GM18517 (cell line): ENCODE data around the gene SWT1.
A peak's percentile ranks its signal among the peaks of the same experiment; 100 is the strongest.
"Not testable (repeated sequence)": the region's sequence is repeated elsewhere in the genome, so short reads cannot be mapped to it uniquely, and the experiment has no call there.

Experiments used
- ATAC-seq: cut with Tn5 transposase; IDR thresholded peaks from one replicate; pipeline ENCODE4 v1.9.1; 2021; ENCODE audit warnings: mild to moderate bottlenecking, moderate library complexity; ENCODE audit not compliant: unreplicated experiment

SWT1 gene

DNA sequence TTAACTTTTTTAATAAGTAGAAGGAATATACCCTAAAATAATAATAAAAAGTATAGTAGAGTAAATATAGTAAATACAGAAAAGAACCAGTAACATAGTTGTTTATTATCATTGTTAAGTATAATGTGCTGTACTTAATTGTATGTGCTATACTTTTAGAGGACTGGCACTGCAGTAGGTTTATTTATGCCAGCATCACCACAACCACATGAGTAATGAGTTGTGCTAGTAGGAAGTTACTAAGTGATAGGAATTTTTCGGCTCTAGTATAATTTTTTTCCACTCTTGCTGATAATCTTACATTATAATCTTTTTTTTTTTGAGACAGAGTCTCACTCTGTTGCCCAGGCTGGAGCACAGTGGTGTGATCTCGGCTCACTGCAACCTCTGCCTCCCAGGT, 88.5 kb downstream of the SWT1 start:
- no peak for ATAC-seq

DNA sequence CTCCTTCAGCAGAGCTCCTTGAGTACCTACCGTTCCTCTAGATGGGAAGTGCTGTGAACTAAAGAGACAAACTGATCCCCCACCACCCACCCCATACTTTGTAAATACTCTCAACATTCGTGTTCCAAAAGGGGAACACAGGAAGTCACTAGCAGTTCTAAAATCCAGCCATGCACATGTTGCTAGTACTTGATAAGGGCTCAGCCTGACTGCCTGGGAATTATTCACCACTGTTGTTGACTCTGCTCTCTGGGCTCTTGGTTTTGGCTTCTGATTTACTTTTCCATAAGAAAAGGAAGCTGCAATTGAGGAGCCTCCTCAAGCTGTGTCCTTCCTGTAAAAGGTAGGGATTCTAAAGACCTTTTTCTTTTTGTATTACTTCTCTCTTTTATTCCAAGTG, 92.6 kb downstream of the SWT1 start:
- ATAC-seq, result no peak

DNA sequence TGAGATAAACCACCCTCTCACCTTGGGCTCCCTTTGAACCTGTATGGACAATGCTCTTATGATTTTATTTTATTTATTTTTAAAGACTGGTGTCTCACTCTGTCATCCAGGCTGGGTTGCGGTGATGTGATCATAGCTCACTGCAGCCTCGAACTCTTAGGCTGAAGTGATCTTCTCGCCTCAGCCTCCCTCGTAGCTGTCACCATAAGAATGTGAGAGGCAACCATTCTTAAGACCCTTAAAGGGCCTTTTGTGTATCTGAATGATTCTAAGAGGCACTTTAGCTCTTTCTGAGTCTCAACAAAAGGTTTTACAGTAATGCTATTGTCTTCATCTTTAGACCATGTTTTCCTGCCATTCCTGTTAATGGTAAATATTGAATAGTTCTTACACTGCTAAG, 93.1 kb downstream of the SWT1 start:
- no peak for ATAC-seq

DNA sequence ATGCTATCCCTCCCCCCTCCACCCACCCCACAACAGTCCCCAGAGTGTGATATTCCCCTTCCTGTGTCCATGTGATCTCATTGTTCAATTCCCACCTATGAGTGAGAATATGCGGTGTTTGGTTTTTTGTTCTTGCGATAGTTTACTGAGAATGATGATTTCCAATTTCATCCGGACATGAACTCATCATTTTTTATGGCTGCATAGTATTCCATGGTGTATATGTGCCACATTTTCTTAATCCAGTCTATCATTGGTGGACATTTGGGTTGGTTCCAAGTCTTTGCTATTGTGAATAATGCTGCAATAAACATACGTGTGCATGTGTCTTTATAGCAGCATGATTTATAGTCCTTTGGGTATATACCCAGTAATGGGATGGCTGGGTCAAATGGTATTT, 95.0 kb downstream of the SWT1 start:
- not testable (repeated sequence) for ATAC-seq

DNA sequence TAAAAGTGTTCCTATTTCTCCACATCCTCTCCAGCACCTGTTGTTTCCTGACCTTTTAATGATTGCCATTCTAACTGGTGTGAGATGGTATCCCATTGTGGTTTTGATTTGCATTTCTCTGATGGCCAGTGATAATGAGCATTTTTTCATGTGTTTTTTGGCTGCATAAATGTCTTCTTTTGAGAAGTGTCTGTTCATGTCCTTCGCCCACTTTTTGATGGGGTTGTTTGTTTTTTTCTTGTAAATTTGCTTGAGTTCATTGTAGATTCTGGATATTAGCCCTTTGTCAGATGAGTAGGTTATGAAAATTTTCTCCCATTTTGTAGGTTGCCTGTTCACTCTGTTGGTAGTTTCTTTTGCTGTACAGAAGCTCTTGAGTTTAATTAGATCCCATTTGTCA, 95.4 kb downstream of the SWT1 start:
- ATAC-seq, result not testable (repeated sequence)

DNA sequence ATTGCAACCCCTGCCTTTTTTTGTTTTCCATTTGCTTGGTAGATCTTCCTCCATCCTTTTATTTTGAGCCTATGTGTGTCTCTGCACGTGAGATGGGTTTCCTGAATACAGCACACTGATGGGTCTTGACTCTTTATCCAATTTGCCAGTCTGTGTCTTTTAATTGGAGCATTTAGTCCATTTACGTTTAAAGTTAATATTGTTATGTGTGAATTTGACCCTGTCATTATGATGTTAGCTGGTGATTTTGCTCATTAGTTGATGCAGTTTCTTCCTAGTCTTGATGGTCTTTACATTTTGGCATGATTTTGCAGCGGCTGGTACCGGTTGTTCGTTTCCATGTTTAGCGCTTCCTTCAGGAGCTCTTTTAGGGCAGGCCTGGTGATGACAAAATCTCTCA, 98.6 kb downstream of the SWT1 start:
- not testable (repeated sequence) for ATAC-seq

DNA sequence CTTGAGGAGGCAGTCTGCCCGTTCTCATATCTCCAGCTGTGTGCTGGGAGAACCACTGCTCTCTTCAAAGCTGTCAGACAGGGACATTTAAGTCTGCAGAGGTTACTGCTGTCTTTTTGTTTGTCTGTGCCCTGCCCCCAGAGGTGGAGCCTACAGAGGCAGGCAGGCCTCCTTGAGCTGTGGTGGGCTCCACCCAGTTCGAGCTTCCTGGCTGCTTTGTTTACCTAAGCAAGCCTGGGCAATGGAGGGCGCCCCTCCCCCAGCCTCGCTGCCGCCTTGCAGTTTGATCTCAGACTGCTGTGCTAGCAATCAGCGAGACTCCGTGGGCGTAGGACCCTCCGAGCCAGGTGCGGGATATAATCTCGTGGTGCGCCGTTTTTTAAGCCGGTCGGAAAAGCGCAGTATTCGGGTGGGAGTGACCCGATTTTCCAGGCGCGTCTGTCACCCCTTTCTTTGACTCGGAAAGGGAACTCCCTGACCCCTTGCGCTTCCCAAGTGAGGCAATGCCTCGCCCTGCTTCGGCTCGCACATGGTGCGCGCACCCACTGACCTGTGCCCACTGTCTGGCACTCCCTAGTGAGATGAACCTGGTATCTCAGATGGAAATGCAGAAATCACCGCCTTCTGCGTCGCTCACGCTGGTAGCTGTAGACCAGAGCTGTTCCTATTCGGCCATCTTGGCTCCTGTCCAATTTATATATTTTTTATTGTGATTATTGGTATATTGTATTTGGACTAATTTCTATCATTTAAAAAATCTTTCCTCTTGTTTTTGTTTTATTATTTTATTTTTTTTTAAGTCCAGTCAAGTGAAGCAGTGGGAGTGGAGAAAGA, 100.4 kb downstream of the SWT1 start:
- ATAC-seq, result not testable (repeated sequence)

DNA sequence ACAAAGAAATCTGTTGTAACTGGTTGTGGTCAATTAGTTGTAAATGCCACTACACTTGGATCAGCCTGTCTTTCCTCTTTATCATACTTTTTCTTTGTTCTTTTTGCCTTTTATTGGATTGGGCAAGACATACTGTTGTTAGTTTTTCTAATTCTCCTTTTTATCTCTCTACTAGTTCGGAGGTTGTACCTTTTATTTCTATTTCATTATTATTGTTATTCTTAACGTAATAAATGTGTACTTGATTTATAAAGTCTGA, 100.9 kb downstream of the SWT1 start:
- no peak for ATAC-seq

DNA sequence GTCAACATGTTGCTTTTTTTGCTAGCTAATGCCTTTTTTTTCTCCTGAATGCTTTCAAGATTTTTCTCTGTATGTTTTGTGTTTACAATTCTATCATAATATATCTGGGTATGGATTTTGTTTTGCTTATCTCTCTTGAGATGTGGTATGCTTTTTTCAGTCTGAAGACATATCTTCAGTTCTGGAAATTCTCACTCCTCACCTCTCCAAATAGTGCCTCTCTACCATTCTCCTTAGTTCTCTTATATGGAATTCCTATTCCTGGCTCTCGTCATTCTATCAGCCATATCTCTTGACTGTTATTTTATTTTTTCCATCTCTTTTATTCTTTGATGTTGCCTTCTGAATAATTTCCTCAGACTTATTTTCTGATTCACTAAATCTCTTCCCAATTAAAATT, 101.7 kb downstream of the SWT1 start:
- no peak for ATAC-seq

DNA sequence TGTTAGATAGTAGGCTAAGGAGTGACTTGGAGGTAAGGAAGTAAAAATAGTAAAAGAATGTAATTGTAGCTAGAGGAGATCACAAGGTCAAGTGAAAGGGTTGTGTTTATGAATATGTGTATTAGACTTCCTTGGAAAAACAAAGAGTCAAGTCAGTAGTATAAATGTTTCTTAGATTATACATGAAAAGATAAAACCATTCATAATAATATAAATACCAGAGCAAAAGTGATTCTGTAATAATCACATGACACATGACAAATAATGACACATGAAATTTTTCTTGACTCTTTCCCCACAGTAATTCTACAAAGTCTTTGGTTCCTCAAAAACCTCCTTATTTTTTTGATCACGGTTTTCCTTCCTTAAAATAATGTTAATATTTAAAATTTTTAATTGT, 103.6 kb downstream of the SWT1 start:
- ATAC-seq, result no peak

DNA sequence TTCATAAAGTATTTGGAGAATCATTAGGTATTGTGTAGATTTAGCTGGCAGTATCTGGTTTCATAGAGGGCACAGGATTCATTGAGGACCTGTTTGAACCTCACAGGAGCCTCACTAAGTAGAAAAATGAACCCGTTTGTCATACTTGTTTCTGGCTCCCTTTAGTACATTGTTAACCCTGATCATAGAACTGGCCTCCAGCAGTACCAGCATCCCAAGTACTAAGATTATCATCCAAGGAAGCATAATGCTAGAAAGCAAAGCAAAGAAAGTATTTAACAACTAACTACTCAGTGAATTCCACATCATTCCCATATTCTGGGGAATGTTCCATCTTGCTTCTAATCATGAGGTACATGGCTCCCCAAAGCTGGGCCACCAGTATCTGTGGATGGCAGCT, 105.2 kb downstream of the SWT1 start:
- no peak for ATAC-seq

DNA sequence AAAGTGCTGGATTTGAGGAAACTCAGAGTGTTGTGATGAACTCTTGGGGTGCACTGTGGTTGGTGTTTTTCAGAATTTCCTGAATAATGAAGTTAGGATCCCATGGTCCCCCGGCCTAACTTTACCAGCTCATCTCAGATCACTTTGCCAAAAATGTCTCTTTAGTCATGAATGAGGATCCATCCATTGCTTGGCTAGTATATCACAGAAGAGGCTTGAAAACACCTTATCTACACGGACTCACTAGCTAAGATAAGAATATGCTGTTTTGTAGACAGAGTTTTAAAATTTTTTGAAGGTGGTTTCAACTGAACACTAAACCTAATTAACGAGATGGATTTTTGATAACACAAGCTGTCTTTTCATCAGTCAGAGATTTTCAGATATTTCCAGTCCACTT, 106.3 kb downstream of the SWT1 start:
- ATAC-seq, result no peak

DNA sequence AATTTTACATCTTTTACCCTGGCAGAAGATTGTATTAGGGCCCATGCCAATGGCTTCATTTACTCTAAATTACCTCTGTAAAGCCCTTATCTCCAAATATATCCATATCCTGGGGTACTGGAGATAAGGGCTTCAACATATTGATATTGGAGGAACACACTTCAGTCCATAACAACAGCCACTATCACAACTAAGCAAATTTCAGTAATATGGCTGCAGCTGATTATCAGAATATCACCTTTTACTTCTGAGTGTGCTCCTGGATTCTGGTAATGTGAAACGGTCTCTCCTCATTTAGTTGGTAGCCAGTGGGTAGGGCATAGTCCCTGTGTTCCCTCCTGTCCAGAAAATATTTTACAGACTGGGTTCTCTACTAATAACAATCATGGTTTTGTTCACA, 106.8 kb downstream of the SWT1 start:
- ATAC-seq, result no peak

DNA sequence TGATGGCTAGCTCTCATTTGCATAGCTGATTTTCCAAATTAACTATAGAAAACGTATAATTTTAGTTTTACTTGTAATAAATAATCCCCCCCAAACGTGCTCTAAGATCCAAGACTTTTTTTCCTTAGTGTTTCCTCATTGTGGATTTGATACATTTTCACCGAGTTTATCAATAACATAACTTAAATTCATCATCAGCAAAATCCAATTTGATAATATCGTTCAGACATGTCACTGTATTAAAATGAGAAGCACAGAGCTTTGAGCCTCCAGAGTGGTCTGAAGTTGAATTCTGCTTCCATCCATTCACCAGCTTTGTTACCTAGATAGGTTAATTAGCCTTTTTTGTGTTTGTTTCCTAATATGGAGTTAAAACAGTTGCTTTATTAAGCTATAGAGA, 108.3 kb downstream of the SWT1 start:
- no peak for ATAC-seq

DNA sequence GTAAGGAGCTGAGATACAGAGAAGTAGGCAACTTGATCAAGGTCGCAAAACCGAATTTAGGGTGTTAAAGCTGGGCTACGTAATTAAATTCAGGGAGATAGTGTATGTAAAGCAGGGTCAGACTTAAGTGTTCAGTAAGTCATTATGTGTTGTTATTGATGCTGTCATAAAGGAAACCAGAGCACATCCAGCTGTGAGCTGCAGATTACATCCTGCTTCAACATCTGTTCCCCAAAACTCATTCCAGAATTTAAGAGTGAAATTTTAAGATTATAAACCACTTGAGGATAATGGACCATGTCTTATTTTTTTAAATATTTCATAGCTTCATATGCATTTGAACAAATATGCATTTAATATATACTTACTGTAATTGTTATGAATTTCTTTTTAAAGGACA, 110.3 kb downstream of the SWT1 start:
- ATAC-seq, result no peak

DNA sequence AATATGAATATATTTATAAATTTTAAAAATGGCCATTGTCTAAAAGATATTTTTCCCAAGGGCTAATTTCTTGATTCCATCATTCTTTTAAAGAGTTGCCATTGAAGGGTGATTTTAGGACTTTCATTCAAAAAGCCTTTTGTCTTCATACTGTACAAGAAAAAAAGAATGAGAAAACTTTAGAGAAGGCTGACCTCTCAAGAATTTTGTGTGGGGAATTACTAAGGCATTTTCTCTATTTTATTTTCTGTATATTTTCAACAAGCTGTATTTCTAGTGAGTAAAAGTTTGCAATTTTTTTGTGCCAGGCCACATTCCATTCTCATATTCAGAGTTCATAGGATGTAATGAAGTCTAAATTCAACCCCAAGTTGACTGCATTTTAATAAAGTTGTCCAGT, 110.7 kb downstream of the SWT1 start:
- ATAC-seq, result no peak

DNA sequence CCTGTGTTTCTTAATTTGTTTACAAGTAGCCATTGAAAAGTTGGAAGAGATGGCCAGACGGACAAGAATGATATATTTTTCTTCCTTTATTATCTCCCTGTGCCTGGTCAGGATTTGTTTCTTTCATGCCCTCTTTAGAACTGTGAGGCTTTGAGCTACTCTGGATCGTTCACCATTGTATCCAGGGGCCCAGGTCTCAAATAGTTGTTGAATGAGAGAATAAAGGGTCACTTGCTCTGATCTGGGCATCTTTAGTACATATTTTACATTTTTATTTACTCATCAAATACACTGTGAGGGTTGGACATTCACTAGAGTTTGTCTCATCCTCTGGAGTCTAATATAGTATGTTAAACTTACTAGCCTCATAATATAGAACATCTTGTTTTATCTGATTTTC, 111.4 kb downstream of the SWT1 start:
- no peak for ATAC-seq

DNA sequence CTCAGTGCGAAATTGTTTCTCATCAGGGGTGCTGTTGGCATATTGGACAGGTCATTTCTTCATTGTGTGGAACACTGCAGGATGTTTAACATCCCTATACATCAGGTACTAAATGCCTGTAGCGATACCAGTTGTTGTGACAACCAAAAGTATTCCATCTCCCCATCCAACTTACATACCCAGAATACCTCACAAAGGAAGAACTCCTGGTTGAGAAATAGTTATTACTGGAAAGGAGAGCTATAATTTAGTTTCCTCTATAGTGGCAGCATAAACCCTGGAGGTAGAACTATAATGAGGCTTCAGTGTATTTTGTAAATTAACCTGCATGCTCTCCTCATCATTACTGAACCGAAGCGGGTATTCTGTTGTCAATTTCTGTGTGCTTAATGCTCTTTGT, 115.0 kb downstream of the SWT1 start:
- ATAC-seq, result no peak

DNA sequence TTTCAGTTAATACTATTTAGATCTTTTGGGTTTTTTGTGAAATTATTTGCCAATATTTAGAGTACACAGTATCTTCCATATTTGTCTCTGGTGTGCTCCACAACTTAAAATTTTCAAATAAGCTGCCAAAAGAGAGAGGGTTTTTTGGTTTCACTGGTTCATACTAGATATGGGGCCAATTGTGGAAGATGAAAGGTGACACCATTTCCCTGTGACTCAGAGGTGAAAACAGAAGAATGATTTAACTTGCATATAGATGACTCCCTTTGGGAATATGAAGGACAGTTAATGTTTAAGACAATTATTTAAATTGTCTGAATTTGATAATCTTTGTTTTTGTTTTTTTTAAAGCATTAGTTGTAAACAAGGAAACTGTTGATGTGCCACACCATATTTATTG, 122.6 kb downstream of the SWT1 start:
- ATAC-seq, result no peak

DNA sequence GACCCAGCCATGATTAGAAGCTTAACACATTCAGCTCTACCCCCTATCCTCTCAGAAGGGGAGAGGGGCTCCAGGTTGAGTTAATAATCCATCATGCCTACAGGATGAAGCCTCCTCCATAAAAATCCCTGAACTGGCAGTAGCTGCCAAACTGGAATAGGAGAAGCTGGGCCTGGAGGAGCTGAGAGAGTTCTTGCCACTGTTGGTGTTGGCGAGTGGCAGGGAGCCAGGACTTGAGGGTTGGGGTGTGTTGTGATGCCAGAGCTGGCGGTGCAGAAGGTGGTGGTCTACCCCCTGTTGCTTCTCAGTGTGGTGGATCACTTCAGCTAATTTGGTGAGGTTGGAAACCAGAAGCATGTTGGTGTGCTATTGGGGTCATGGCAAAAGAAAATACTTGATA, 123.6 kb downstream of the SWT1 start:
- ATAC-seq, result no peak

DNA sequence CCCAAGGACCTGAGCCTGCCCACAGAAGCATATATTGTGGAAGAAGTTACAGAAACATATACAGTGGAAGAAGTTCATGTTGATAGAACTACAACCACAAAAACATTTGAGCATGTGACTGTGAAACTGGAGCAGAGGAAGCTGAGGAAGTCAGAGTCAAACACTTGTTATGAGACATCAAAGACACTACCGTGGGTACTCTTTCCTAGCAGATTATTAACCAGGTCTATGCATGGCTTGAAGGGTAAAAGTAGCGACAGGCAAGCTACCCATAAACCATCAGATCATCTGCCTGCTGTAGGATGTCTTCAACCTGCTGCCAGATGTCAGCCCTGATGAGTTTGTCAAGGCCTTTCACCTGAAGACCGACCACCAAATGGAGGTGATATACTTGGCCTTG, 124.3 kb downstream of the SWT1 start:
- ATAC-seq, result peak; percentile 88

DNA sequence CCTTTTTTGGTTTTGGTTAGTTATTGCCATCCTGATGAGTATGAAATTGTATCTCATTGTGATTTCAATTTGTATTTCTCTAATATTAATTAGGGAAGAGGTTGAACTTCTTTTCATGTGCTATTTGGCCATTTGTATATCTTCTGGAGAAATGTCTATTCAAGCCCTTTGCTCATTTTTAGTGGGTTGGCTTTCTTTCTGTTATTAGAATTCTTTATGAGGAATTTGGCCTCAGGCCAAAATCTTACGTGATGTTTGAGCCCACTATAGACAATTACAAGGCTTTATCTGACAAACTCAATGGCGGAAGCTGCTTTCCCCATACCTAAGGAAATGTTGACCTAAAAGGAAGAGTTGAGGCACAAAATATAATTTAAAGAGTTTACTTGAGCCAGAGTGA, 127.1 kb downstream of the SWT1 start:
- no peak for ATAC-seq

DNA sequence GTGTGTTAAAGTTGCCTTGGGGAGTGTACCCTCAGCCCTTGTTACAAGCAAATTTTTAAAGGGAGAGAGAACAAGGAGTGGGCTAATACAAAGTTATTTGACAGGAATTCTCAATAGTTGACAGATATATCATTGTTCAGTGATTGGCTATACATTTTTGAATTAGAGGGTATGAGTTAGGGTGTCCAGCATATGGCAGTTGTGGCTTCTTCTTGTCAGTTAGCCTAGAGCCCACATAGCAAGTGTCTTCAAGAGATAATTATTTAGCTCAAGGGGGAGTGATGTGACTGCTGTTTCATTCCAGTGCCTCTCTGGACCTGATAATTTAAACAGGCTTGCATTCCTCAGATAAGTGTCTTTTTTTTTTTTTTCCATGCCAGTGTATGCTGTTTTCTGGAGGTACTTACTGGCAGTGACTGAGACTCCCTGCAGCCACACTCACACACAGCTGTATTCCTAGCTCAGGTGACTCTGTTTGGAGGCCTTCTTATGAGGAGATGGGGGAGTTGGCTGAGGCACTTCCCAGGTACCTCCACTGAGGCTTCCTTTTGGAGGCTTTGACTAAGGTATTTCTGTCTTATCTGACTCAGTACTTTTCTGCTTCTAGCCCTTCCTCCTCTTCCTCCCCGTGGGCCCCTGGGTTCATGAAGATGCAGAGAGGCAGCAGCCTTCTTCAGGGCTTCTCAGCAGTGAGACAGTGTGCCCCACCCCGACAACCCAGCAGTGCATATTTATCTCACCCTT, 127.7 kb downstream of the SWT1 start:
- no peak for ATAC-seq
